PFSK-1 (cell line): Measurements from ENCODE around the gene FBXL7.

Experiments
- FOXP2 ChIP-seq: optimal IDR thresholded peaks from 2 replicates; pipeline ENCODE3; 2011; ENCODE audit warnings: borderline replicate concordance, control low read depth, inconsistent platforms; ENCODE audit not compliant: insufficient read depth; ENCODE audit errors: extremely low read length, extremely low read depth
- POLR2AphosphoS5 ChIP-seq: IDR thresholded peaks from 2 replicates; pipeline ENCODE4 v1.6.1; 2012; ENCODE audit warnings: low read depth, mild to moderate bottlenecking, control low read depth, low read length, moderate library complexity
- SIN3A ChIP-seq: IDR thresholded peaks from 2 replicates; pipeline ENCODE4 v1.6.1; 2012; ENCODE audit warnings: mild to moderate bottlenecking, low read length, moderate library complexity, borderline replicate concordance; ENCODE audit not compliant: insufficient read depth
- TAF1 ChIP-seq: IDR thresholded peaks from 2 replicates; pipeline ENCODE4 v1.6.1; 2012; ENCODE audit warnings: low read length, control low read depth, borderline replicate concordance; ENCODE audit not compliant: insufficient read depth
- TF ChIP-seq, protein P1 (sequence below), 2 experiments: IDR thresholded peaks; 2 replicates each; pipeline versions ENCODE4 v1.6.1 to v1.8.0; 2011 to 2012; ENCODE audit warnings: low read depth in 2 of 2, low read length in 2 of 2, control low read depth in 1 of 2, inconsistent platforms in 1 of 2, mild to moderate bottlenecking in 1 of 2, moderate library complexity in 1 of 2; ENCODE audit not compliant: insufficient read depth in 1 of 2

Gene FBXL7

DNA sequence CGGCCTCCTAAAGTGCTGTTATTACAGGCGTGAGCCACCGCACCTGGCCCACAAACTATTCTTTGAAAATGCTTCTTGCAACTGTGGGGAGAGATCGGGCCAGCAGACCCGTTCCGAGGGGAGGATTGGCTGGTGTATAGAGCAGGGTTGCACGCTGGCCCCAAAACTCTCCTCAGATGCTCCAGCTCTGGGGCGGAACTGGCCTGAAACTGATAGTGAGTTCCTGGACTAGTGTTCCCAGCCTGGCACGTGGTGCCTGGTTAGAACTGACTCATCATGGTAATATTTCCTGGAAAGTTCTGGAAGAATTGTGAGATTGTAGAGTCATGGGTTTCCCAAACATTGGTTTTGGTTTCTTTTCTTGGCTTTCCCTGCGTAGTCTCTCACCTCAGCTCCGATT lies 120.5 kb downstream of the FBXL7 start:
- TF ChIP-seq FOXP2 (no peak), SIN3A (no peak)

DNA sequence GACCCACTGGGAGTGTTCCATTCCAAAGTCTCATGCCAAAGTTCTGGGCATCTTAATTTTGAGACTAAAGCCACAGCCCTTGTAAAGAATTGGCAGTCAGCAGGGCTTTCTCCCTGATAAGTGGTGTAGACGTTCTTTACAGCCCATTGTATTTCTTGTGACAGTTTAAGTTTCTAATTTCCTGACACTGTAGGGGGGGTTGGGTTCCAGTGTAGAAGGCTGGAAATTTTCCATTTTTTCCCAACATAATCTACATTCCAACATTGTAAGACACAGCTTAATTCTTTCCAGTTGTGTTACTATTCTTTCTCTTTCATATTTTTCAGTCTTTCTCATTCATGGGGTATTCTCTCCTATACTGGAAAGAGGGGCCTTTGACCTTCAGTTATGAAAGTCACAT lies 121.1 kb downstream of the FBXL7 start:
- no peak for TF ChIP-seq FOXP2
- no peak for TF ChIP-seq TAF1
- TF ChIP-seq, protein P1, sequence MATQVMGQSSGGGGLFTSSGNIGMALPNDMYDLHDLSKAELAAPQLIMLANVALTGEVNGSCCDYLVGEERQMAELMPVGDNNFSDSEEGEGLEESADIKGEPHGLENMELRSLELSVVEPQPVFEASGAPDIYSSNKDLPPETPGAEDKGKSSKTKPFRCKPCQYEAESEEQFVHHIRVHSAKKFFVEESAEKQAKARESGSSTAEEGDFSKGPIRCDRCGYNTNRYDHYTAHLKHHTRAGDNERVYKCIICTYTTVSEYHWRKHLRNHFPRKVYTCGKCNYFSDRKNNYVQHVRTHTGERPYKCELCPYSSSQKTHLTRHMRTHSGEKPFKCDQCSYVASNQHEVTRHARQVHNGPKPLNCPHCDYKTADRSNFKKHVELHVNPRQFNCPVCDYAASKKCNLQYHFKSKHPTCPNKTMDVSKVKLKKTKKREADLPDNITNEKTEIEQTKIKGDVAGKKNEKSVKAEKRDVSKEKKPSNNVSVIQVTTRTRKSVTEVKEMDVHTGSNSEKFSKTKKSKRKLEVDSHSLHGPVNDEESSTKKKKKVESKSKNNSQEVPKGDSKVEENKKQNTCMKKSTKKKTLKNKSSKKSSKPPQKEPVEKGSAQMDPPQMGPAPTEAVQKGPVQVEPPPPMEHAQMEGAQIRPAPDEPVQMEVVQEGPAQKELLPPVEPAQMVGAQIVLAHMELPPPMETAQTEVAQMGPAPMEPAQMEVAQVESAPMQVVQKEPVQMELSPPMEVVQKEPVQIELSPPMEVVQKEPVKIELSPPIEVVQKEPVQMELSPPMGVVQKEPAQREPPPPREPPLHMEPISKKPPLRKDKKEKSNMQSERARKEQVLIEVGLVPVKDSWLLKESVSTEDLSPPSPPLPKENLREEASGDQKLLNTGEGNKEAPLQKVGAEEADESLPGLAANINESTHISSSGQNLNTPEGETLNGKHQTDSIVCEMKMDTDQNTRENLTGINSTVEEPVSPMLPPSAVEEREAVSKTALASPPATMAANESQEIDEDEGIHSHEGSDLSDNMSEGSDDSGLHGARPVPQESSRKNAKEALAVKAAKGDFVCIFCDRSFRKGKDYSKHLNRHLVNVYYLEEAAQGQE (IDR thresholded peaks at IDR 0.05; ENCODE audit: insufficient read depth in 1 of 2, low read depth in 2 of 2, low read length in 2 of 2): no peak
- no peak for TF ChIP-seq POLR2AphosphoS5
- no peak for TF ChIP-seq SIN3A

DNA sequence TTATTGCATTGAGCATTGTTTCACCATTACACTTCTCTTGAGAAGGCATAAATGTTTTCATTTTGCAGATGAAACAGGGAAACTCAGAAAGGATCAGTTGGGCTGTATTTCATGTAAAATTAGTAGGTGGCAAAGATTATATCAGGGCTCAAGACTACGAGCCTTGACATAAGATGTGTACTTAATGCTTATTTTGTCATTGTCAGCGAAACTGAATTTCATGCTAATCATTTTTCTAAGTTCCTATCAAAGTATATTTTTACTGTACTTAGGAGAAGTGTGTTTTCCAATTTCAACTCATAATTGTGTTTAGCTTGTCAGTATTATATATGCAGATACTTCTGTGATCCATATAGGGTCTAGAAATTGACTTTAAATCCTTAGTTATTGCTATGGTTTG lies 123.8 kb downstream of the FBXL7 start:
- TF ChIP-seq, protein P1 (IDR thresholded peaks at IDR 0.05; ENCODE audit: insufficient read depth in 1 of 2, low read depth in 2 of 2, low read length in 2 of 2): no peak
- TF ChIP-seq TAF1 (no peak), SIN3A (no peak), POLR2AphosphoS5 (no peak), FOXP2 (no peak)

DNA sequence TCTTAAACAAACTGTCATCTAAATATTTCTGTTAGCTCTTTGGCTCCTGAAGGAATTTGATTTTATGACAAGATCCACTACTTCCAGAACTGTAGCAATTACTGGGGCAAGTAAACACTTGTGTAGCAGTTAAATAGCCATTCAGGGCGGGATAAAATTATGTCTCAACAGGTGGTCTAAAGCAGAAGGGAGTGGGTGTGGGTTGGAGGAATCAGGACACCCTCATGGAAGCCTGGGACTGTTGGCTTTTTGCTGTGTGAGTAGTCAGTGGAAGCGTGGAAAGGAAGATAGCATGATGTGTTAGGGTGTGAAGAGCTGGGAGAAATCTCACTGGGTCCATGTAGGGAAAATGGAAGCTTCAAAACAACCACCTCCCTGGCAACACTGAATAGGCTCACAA lies 127.1 kb downstream of the FBXL7 start:
- TF ChIP-seq FOXP2: no peak
- no peak for TF ChIP-seq TAF1
- TF ChIP-seq SIN3A: no peak
- TF ChIP-seq POLR2AphosphoS5: no peak
- TF ChIP-seq, protein P1 (IDR thresholded peaks at IDR 0.05; ENCODE audit: insufficient read depth in 1 of 2, low read depth in 2 of 2, low read length in 2 of 2): no peak

DNA sequence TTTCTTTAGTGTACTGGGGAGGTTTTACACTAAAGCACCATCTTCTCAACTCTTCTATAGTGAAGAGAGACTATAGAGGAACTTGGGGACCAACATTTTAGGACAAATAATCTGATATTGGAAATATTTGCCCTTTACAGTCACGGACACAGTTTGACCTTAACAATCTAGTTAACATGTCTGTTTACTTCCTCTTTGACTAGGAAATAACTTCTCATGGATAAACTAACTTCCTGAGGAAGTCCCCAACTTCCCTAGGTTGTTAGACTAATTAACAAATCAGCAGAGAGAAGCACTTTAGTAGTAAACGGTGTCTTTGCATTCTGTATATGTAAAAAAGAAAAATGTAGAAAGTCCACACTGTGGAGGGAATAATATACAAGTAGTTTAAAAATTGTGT lies 127.7 kb downstream of the FBXL7 start:
- TF ChIP-seq, protein P1 (IDR thresholded peaks at IDR 0.05; ENCODE audit: insufficient read depth in 1 of 2, low read depth in 2 of 2, low read length in 2 of 2): no peak
- no peak for TF ChIP-seq SIN3A

DNA sequence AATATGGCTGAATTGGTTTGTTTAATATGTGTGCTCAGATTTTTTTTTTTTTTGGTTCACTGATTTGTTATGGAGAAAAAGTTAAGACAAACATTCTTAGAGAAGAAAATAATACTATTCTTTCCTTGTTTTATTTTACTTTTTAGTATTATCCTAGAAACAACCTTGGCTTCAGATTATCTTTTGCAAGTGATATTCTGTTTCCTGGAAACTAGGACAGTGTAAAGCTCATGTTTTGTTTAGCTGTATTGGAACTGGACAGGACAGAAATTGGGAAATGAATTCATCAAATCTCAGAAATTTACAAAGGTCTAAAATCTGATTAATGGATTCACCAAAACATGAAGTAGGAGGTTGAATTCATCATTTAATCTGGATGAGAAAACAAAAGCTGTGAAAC lies 130.5 kb downstream of the FBXL7 start:
- TF ChIP-seq FOXP2: no peak
- TF ChIP-seq, protein P1 (IDR thresholded peaks at IDR 0.05; ENCODE audit: insufficient read depth in 1 of 2, low read depth in 2 of 2, low read length in 2 of 2): no peak
- TF ChIP-seq TAF1: no peak
- TF ChIP-seq POLR2AphosphoS5: no peak
- TF ChIP-seq SIN3A: no peak
